ENCODE data around the gene DENND2C.

GRCh38 chr1:114594046-114594445 lies 75.8 kb downstream of the DENND2C start:
- no peak for TF ChIP-seq CTCF (IDR thresholded peaks at IDR 0.05)
- TF ChIP-seq EZH2 (IDR thresholded peaks at IDR 0.05) = no peak

All from neural progenitor cell (in vitro differentiated cells).